Stimulated activated CD4-positive, alpha-beta T cell treated with anti-CD3 and anti-CD28 coated beads, Interleukin-4, amount 100 ng/mL, for 4 hours (primary cell): ENCODE data around the gene IFNG-AS1.

ENCODE experiments used
- DNase-seq, 2 experiments: peaks; one replicate each; pipeline ENCODE4 v3.0.0-alpha.2; 2020

IFNG-AS1 gene

DNA sequence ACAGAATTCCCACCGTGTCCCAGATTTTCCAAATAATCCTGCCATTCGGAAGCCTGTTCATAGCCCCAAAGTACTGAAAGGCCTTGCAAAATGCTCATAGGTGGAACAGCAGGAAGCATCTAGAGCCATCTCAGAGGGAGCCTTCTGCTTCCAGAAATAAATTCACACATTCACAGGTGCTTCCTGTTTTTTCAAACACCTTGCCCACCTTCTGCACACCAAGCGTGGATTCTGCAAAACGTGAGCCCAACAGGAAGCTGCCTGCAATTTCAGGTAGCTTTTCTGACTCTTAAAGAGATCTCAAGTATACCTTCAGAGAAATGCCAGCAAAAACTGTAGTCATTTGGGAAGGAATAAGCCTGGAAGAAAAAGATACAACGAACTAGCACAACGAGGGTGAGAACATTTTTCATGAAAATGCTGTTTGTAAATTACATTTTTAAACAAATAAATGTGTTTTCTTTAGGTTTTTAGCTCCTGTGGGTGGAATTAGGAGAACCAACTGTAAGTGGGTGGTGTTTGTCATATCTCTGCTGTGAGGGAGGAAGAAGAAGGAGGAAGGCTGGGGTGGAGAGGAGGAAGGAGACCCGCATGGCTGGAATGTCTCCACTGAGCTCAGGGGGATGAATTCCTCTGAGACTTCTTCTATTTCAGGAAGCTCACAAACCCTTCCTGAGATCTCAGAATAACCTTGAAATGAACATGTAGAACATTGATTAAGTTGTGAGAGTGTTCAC, at the start of gene IFNG-AS1:
IFNG-AS1 (plus strand) TSS at position 264 of the 737 bp plus-strand sequence.
- DNase-seq = no peak

DNA sequence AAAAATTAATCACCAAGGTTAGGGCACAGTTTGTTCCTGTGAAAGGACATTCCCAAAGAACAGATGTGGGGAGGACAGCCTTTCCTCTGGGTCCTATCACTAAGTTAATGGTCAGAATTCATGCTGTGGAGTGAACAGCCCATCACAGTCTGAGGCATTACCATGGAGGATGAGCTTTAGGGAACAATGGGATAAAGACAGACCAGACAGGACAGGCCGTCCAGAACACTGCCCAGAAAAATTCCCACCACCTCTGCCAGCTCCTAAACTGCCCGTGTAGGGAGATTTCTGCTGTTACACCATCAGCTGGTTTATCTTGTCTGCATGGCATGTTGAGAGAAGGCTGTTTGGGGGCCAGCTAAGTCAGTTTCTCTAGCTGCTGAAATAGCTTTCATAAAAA, 49.6 kb upstream of the IFNG-AS1 start:
- no peak for DNase-seq

DNA sequence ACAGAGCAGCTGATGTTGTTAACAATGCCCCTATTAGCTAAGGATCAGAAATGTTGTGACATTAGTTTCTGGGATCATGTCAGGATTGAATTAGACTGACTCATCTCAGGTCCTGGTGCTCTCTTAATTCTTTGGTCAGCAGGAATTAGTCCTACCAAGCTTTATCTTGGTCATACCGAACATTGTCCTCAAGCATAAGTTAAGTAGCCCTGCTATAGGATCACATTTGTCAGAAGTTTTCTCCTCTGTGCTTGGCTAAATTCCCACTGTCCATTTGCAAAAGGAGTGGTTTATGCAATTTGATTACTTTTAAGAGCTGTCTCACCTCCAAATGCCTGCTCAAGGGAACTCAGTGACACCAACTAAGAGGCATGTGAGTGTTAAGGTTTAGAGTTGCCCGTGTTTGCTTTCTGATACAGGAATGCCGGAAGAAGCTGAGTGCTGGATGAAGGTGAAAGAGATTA, 48.4 kb upstream of the IFNG-AS1 start:
- no peak for DNase-seq

DNA sequence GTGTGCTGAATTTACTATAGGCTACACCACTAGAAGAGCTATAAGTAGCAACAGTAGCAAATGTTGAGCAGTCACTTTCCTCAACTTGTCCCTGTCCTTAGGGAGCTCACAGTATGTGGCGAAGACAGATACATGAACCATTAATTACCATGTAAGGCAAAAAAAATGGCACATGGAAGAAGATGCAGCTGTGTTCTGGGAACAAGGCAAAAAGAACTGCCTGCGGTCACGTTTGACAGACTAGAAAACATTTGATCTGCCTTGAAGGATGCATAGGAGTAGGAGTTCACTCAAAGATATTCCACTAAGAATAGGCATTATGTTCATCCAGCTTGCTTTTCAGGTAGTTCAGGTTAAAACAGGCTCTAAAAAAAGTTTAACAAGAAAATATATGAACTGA, 46.5 kb upstream of the IFNG-AS1 start:
- DNase-seq = no peak

DNA sequence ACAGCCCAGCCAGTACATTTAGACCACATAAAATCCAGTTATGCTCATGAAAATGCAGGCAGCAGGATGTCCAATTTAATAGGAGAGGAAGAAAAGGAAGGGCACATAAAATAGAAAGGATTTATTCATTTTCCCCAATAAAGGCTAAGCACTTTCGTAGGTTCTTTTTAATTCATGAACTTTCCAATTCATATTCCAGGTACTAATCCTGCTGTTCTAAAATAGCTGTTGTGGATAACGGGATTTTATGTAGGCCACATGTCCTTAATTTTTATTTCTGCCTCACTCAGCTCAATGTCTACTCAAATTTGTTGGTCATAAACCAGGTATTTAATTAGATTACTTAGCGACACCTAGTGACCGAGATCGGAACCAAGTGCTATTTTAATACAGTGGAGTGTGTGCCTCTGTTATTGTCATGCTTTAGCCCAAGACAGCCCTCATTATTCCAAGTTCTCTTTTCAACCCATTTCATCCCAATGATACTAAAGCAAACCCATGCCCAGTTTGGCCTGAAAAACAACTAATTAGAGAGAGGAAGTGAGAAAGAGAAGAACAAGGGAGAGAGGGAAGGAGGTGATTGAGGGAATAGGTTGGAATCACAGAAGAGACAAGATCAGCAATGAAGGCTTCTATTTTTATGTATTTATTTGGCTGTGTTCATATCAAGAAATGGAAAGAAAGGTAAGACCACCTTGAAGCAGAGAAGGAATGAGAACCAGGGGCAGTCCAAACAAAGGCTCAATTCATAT, 45.9 kb upstream of the IFNG-AS1 start:
- DNase-seq = peak; percentile 23 to 50

DNA sequence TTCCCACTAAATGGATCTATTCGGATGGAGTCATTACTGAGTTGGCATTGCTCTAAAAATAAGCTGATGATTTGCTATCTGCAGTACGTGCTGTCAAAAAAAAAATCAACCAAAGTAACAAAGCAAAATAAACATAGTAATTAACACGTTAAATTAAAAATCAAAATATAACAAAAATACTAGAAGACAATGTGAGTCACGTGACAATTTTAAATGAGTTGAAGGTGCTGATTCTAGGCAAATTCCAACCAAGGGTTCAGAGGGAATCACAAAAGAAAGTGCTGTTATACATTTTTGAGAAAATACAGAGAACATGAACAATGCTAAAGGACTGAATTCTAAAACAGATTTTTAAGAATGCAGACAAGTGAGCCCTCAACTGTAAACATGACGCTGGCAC, 45.2 kb upstream of the IFNG-AS1 start:
- no peak for DNase-seq

DNA sequence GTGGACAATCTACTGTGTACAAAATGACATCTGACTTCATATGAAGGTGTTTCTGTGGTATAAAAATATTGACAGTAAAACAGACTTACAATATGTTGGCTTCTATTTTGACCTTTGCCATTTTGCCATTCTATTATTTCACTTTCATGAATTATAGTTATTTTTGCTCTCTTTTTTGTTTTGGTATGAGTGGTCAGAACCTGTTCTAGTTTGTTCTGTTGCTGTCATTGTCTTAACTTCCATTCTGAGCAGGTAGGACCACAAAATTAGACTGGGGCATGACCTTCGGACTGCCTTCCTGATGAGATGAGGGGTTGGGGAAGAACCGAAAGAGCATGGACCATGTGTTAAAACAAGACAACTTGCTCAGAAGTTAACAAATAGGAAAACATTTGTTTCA, 36.5 kb upstream of the IFNG-AS1 start:
- no peak for DNase-seq

DNA sequence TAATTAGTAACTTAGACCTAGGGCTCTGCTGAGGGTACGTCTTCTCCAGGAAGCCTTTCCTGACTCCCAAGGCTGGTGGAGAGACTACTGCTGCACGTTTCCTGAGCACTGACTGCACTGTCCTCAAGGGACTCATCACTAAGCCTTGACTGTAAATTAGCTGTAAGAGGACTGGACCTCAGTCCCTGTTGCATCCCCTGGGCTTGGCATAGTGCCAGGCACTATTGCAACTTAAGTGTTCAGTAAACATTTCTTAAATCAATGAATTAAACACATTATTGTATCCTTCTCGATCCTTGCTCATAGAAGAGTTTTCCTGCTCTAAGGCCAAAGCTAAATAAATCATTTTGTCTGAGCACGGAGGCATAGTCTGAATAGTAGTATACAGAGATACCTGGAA, 31.9 kb upstream of the IFNG-AS1 start:
- no peak for DNase-seq

DNA sequence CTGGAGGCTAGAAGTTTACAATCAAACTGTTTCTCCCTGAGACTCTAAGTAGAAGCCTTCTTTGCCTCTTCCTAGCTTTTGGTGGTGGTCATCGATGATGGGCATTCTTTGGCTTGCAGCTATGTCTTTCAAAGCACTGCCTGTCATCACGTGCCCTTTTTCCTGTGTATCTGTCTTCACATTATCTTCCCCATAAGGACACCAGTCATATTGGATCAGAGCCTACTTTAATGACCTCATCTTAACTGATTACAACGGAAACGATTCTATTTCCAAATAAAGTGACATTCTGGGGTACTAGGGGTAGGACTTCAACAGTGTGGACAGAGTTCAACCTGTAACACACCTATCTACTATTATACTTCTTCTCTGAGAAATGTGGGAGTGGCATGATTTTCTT, 31.1 kb upstream of the IFNG-AS1 start:
- no peak for DNase-seq

DNA sequence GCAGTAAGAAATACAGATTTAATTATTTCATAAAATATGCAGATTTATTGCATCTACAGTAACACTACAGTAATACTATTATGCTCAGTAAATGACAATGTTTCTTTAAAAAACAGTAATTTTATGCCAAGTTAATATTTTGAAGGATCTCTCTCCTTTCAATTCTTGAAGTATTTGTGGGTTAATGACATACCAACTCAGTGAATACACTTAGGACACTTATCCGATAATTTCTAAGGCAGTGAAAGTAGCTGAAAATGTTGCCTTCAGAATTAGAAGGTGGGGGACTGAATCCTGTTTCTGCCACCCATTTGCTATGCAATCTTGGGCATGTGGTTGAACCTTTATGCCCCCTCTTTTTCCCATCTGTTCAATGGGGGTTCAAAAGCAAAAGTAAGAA, 24.8 kb upstream of the IFNG-AS1 start:
- DNase-seq = no peak

DNA sequence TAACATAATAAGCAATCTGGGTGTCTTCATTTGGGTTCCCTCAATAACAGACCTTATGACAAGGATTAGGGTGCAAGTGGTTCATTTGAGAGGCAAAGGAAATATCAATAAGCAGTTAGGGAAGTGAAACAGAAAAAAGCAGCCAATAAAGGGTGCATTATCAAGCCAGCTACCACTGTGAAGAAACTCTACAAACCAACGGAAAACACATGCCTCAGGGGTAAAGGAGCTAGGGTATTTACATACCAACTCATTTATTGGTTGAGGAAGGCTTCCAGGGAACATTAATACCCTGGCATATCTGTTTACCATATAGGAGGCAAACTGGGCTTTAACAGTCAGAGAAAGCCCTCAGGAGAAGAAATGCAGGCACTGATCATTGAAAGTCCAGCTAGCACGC, 22.7 kb upstream of the IFNG-AS1 start:
- no peak for DNase-seq

DNA sequence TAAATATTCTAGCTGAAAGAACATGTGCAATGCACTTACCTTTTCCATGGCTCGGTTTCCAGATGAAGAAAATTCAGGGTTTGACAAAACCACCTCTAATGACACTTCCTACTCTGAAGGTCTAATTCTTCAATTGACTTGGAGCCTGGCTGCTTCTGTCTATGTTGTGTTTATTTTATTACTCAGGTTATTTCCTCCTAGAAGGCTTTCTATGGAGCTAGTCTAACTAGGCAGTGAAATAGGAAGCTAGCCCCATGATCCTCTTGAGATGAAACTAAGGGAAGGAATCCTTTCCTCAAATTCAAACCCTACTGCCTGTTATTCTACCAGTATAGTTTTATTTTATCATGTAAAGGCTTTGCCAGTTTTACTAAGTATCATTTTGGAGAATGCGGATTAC, 20.9 kb upstream of the IFNG-AS1 start:
- no peak for DNase-seq

DNA sequence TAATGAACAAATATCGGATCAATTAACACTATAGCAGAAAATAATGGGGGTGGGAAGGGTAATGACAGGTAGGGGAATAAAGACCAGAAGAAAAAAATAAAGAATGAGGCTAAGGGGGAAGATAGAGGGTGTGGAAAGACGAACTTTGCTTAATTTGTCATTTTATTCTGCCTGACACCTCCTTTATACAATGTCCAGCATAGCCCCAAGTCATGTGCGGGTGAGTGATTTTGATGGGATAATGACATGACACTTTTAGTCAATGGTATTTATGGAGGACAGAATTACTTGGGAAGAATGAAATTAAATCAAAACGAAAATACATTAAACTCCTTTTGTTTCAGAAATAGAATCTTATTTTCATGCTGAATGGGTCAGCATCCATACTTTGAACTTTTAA, 20.5 kb upstream of the IFNG-AS1 start:
- no peak for DNase-seq

DNA sequence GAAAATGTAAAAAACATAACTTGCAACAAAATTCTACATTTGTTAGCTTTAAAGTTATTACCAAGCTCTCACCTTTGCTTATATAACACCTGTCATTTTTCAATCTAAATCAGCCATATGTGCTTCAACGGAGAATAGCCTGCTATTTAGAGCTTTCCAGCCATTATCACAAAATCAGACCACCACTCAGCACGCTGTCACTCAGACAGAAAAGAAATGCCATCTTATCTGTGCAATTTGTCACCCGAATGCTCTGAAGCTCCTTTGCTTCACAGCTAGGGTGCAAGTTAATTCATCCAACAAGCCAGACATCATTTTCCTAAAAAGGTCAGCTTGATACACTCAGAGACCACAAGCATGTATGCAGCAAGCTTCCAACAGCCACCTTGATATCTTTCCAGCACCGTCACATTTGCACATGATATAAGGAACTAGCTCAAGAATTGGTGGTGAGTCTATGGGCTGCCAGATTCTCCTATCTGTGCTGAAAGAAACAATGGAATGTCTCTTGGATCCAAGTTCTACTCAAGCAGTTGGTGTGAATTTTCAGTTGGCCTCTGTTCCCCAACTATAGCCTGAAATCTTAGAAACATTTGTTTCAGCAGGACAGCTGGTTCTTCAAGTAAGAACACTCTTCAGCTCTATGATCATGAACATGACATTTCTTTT, 20.0 kb upstream of the IFNG-AS1 start:
- DNase-seq = no peak

DNA sequence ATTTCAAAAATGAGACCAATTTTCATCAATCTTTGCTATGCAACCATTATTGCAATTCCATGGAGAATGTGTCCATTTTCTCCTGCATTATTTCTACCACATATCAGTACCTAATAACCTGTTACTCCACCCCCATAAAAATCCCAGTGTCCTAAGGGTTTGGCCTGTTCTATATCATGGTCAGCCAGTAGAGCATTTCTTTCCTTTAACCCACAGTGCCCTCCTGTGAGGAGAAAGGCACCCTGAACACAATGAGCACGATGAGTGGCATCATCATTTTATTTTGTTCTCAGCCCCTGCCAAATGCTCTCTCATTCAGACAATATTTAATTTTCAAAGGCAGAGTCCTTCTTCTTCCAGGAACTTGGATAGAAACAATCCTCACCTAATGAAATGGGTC, 11.6 kb upstream of the IFNG-AS1 start:
- no peak for DNase-seq

DNA sequence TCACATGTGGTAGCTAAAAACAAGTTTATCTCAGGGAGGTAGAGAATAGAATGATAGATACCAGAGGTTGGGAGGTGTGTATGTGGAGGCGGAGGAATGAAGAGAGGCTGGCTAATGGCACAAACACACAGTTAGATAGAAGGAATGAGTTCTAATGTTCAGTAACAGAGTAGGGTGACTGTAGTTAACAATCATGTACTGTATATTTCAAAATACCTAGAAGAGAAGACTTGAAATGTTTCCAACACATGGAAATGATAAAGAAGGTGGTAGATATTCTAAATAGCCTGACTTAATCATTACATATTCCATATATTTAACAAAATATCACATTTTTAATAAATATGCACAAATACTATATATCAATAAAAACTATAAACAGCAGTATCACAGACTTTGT, 8.9 kb upstream of the IFNG-AS1 start:
- no peak for DNase-seq

DNA sequence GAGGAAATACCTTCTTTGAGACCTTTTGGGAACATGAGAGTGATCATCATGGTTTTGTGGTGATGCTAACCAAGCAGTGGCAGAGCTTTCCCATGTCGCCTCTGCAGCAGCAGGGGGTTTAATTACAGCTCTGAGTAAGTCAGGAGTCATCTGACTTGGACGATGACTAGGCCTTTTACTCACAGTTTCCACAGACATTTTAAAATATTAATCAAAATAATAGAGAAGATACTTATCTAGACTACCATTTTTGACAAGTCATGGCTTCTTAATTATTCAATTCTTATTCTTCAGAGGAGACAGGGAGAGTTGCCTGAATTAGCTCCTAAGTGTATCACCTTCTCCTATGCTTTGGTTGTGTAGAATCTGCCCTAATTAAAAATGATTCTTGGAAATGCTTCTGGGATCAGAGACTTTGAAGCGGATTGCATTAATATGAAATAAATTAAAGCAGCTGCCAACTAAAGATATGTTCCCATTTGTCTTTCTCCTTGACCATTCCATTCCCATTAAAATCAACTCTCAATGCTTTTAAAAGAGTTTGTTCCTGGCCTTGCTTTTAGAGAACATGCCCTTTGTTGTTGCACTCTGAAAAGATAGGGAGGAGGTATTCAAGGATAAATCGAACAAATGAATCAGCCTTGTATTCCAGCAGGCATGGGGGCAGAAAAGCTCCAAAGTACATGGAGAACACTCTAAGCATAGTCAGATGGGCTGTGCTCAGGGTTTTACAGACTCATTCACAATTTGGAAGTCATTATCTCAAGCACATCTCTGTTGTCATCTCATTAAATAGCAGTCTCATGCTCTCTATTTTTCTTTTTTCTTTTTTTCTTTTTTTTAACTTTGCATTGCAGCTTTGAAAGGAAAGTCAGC, 7.7 kb upstream of the IFNG-AS1 start:
- no peak for DNase-seq

DNA sequence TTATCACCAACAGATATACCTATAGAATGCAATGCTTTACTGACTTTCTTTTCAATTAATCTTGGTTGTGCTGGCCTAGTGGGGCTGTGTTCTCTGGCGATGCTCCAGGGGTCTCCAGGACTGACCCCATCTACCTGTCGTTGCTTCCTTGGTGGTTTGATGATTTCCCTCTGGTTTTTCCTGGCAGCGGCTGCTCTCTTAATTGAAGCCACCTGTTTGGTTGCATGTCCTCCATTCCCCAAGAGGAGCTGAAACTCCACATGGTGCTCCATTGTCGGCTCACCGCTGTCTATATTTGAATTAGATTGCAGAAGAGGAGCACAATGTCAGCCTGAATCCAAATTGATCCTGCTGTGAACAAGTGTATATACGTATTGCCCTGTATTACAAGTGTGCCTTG, 7.1 kb upstream of the IFNG-AS1 start:
- DNase-seq = no peak

DNA sequence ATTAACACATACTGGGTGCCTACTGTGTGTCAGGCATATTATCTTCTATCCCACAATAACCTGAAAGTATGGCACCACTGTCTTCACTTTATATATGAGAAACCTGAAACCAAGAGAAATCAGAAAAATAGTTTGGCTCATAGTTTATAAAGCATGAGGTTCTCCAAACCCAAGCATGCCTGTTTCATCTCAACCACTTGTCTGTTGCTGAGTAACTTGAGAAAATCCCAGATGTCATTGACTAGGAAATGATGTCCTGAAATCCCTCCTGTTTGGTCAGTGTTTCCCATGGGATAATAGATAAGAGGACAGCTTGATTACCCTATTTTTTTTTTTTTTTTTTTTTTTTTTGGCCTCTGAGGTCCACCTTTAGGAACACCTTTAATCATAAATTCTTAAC, 2.6 kb upstream of the IFNG-AS1 start:
- DNase-seq = no peak

DNA sequence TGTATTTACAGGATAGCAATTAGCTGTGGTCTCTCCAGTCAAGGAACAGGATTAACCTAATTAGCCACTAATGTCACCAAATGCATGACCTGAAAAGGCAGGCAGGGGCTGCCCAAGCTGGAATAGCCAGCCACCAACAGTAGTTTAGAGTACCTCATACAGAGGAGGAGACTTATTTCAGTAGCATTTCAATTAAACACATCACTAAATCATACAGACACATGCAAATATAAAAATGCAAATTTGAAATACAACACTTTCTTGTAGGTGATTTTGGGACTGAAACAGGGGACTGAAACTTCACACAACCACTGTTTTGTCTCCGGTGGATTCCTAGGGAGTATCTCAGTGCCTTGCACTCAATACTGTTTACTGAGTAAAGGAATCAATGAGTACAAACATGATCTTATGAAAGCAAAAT, 636 bp upstream of the IFNG-AS1 start:
- DNase-seq = no peak

DNA sequence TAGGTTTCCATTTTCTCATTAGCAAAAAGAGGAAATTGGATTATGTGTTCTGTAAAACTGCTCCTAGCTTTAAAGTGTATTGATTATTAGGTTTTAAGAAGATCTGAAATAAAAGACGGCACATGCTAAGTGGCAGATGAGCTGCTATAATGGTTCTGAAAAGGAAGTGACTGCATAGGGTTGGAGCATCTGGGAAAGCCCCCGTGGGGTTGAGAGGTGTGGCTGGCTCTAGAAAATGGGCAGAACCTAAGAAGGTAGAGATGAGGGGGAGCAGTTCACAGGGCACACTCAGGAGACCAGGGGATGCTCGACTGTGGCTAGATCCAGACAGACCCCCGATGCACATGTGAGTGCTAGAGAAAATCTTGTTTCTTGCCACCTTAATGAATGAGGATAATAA, 1.9 kb downstream of the IFNG-AS1 start:
- DNase-seq = peak; percentile 15 to 34

DNA sequence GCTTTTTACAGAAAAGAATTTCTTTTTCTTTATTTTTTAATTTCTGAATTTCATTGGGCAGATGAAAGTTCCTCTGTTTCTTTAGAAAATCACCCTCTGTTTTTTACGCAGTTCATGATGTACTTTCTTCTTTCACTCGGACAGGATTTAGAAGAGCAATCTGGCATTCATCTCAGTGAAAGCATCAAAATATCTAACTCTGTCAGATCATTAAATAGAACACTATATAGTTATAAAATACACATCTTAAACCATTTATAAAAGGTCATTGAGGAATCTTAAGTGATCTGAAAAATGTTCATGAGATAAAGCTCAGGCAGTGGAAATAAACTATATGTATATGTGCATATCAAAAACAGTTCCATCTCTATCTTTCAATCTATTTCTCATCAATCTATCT, 3.9 kb downstream of the IFNG-AS1 start:
- DNase-seq = no peak

DNA sequence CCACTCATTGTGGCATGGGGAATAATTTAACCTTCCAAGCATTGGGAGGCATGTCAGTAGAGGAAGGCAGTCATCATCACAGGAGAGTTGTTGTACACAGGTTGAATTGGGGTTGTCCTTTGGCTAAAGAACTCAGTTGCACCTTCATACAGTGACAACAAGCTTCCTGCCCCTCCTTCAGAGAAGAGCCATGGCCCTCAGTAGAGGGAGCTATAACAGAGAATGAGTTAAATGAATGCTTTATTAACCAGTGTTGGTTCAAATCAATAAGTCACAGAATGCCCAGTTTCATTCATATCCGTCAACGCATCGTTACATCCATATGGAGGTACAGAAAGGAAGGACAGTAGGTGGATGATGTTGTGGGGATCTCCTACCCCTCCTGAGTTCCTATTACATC, 4.8 kb downstream of the IFNG-AS1 start:
- DNase-seq = no peak
